HEK293 (cell line): ENCODE measurements around the gene GABBR2.

Experiments
- CTCF ChIA-PET: fragments of 350-600 bp; formaldehyde crosslinking; extraction: SDS; loops from one replicate; lab custom pipeline; 2021; ENCODE audit warnings: antibody characterized with exemption; lab: Yijun Ruan, JAX
- POLR2A ChIA-PET: fragments of 300-600 bp; formaldehyde crosslinking; extraction: SDS; loops from one replicate; lab custom pipeline; 2020; ENCODE audit warnings: antibody characterized with exemption, inconsistent platforms; lab: Yijun Ruan, JAX
- H3K27ac ChIP-seq: fragments of 200-500 bp; sonication (Bioruptor generic); 2 replicates; pipeline ENCODE4 v1.5.1; 2014; ENCODE audit warnings: low read depth, low read length, control low read depth, inconsistent platforms; ENCODE audit errors: extremely low read depth
- H3K36me3 ChIP-seq, 2 experiments: fragments of 200-500 bp in 1 of 2; sonication (Bioruptor generic) in 1 of 2; 1 replicate in 1 of 2; 2 replicates in 1 of 2; pipeline ENCODE4 v1.5.1; 2014 to 2017; ENCODE audit warnings: inconsistent platforms in 2 of 2, low read length in 2 of 2; ENCODE audit not compliant: control insufficient read depth in 2 of 2, insufficient read depth in 1 of 2
- H3K4me1 ChIP-seq: fragments of 200-500 bp; sonication (Bioruptor generic); 2 replicates; pipeline ENCODE4 v1.5.1; 2014; ENCODE audit warnings: mild to moderate bottlenecking, low read length, inconsistent platforms; ENCODE audit not compliant: control insufficient read depth, insufficient read depth
- H3K4me3 ChIP-seq: 2 replicates; pipeline ENCODE4 v1.5.1; 2011; ENCODE audit warnings: low read depth, mild to moderate bottlenecking, control low read depth, low read length, moderate library complexity
- H3K9me3 ChIP-seq: fragments of 200-500 bp; sonication (Bioruptor generic); 2 replicates; pipeline ENCODE4 v1.5.1; 2014; ENCODE audit warnings: low read depth, low read length, inconsistent platforms; ENCODE audit not compliant: control insufficient read depth, insufficient read depth
- EGR2 ChIP-seq: fragments of 450-650 bp; formaldehyde crosslinking; IDR thresholded peaks from 2 replicates; pipeline ENCODE4 v1.5.1; 2016; ENCODE audit warnings: low read depth, missing biosample characterization, missing genetic modification characterization
- HIC1 ChIP-seq: fragments of 450-650 bp; formaldehyde crosslinking; IDR thresholded peaks from 2 replicates; pipeline ENCODE4 v1.5.1; 2016; ENCODE audit warnings: missing biosample characterization, missing genetic modification characterization
- HOXA7 ChIP-seq: sonication (generic); formaldehyde crosslinking; IDR thresholded peaks from 2 replicates; pipeline ENCODE4 v1.8.1; 2022; ENCODE audit warnings: missing genetic modification reagents, borderline replicate concordance
- HOXD13 ChIP-seq: sonication (generic); formaldehyde crosslinking; IDR thresholded peaks from 2 replicates; pipeline ENCODE4 v1.8.0; 2022; ENCODE audit warnings: missing genetic modification reagents, borderline replicate concordance
- KLF8 ChIP-seq: fragments of 450-650 bp; formaldehyde crosslinking; IDR thresholded peaks from 2 replicates; pipeline ENCODE4 v1.5.1; 2016; ENCODE audit warnings: missing biosample characterization, missing genetic modification characterization
- YY1 ChIP-seq: fragments of 450-650 bp; formaldehyde crosslinking; IDR thresholded peaks from 2 replicates; pipeline ENCODE4 v1.5.1; 2018; ENCODE audit warnings: missing biosample characterization, missing genetic modification characterization
- ZBTB20 ChIP-seq: fragments of 450-650 bp; formaldehyde crosslinking; IDR thresholded peaks from 2 replicates; pipeline ENCODE4 v1.5.1; 2016; ENCODE audit warnings: missing biosample characterization, missing genetic modification characterization
- ZBTB21 ChIP-seq: fragments of 450-650 bp; formaldehyde crosslinking; IDR thresholded peaks from 2 replicates; pipeline ENCODE4 v1.5.1; 2017; ENCODE audit warnings: missing biosample characterization, missing genetic modification characterization
- ZNF10 ChIP-seq: fragments of 450-650 bp; formaldehyde crosslinking; IDR thresholded peaks from 2 replicates; pipeline ENCODE4 v1.5.1; 2017; ENCODE audit warnings: missing biosample characterization, missing genetic modification characterization
- ZNF138 ChIP-seq: fragments of 450-650 bp; formaldehyde crosslinking; IDR thresholded peaks from 2 replicates; pipeline ENCODE4 v1.5.1; 2016; ENCODE audit warnings: missing biosample characterization, missing genetic modification characterization, borderline replicate concordance
- ZNF280D ChIP-seq: fragments of 450-650 bp; formaldehyde crosslinking; IDR thresholded peaks from 2 replicates; pipeline ENCODE4 v1.5.1; 2016; ENCODE audit warnings: missing biosample characterization, missing genetic modification characterization
- ZNF302 ChIP-seq: fragments of 450-650 bp; formaldehyde crosslinking; IDR thresholded peaks from 2 replicates; pipeline ENCODE4 v1.5.1; 2016; ENCODE audit warnings: missing biosample characterization, missing genetic modification characterization, low read depth
- ZNF391 ChIP-seq: fragments of 450-650 bp; formaldehyde crosslinking; IDR thresholded peaks from 2 replicates; pipeline ENCODE4 v1.5.1; 2016; ENCODE audit warnings: low read depth, missing biosample characterization, missing genetic modification characterization, borderline replicate concordance
- ZNF416 ChIP-seq: fragments of 450-650 bp; formaldehyde crosslinking; IDR thresholded peaks from 2 replicates; pipeline ENCODE4 v1.5.1; 2016; ENCODE audit warnings: missing biosample characterization, missing genetic modification characterization
- ZNF423 ChIP-seq: fragments of 450-650 bp; formaldehyde crosslinking; IDR thresholded peaks from 2 replicates; pipeline ENCODE4 v1.5.1; 2016; ENCODE audit warnings: missing biosample characterization, missing genetic modification characterization
- ZNF449 ChIP-seq: fragments of 450-650 bp; formaldehyde crosslinking; IDR thresholded peaks from 2 replicates; pipeline ENCODE4 v1.5.1; 2017; ENCODE audit warnings: missing biosample characterization, mild to moderate bottlenecking, missing genetic modification characterization, moderate library complexity
- ZNF571 ChIP-seq: fragments of 450-650 bp; formaldehyde crosslinking; IDR thresholded peaks from 2 replicates; pipeline ENCODE4 v1.5.0; 2017; ENCODE audit warnings: missing biosample characterization, missing genetic modification characterization
- ZNF623 ChIP-seq: fragments of 450-650 bp; formaldehyde crosslinking; IDR thresholded peaks from 2 replicates; pipeline ENCODE4 v1.5.1; 2016; ENCODE audit warnings: missing biosample characterization, missing genetic modification characterization
- ZNF639 ChIP-seq: fragments of 450-650 bp; formaldehyde crosslinking; IDR thresholded peaks from 2 replicates; pipeline ENCODE4 v1.5.1; 2016; ENCODE audit warnings: missing biosample characterization, missing genetic modification characterization
- ZNF670 ChIP-seq: fragments of 450-650 bp; formaldehyde crosslinking; IDR thresholded peaks from 2 replicates; pipeline ENCODE4 v1.5.1; 2016; ENCODE audit warnings: missing biosample characterization, missing genetic modification characterization, low read depth
- ZSCAN23 ChIP-seq: fragments of 450-650 bp; formaldehyde crosslinking; IDR thresholded peaks from 2 replicates; pipeline ENCODE4 v1.5.1; 2016; ENCODE audit warnings: missing biosample characterization, missing genetic modification characterization

The GABBR2 gene

GRCh38 chr9:98295824-98296223, 412.9 kb downstream of the GABBR2 start:
- POLR2A ChIA-PET: no interaction called here
- Histone ChIP-seq H3K4me3 (no peak overlapping the region), H3K27ac (no peak overlapping the region), H3K4me1 (no peaks in the 10 kb centered on the region), H3K36me3 (no peaks in the 10 kb centered on the region), H3K9me3 (no peaks in the 10 kb centered on the region)
- CTCF ChIA-PET: interaction anchor here (1.0 to 1.6 kb wide), 2 partner anchors 14 to 479 kb away, joined by 3 to 4 read pairs; no protein-coding TSS in a partner anchor
- TF ChIP-seq ZNF280D (tag by site-specific recombination) (no peak), ZSCAN23 (no peak), ZNF302 (tag by site-specific recombination) (no peak), ZNF423 (no peak), HIC1 (no peak), HOXD13 (CRISPR knock-in tag) (no peak), ZNF449 (tag by site-specific recombination) (no peak), YY1 (no peak)

GRCh38 chr9:98291820-98292219, 416.9 kb downstream of the GABBR2 start:
- ChIA-PET CTCF (interaction anchor here (0.7 kb wide), 1 partner anchor 80 kb away, joined by 4 read pairs; no protein-coding TSS in a partner anchor), POLR2A (no interaction called here)
- Histone ChIP-seq H3K36me3 (no peaks in the 10 kb centered on the region), H3K9me3 (no peaks in the 10 kb centered on the region), H3K4me1 (no peaks in the 10 kb centered on the region), H3K27ac (no peak overlapping the region), H3K4me3 (no peak overlapping the region)
- TF ChIP-seq ZNF623 (tag by site-specific recombination) (no peak), KLF8 (tag by site-specific recombination) (no peak), ZNF10 (no peak), ZNF138 (tag by site-specific recombination) (no peak), ZNF416 (tag by site-specific recombination) (no peak), ZNF571 (tag by site-specific recombination) (no peak), ZNF391 (tag by site-specific recombination) (no peak), ZBTB21 (tag by site-specific recombination) (no peak), ZNF670 (no peak), ZNF639 (tag by site-specific recombination) (no peak), ZBTB20 (tag by site-specific recombination) (no peak), EGR2 (tag by site-specific recombination) (no peak), HOXA7 (CRISPR knock-in tag) (no peak)
